ENCODE measurements around the gene CHPT1.

GRCh38 chr12:101671157-101671791 is 26.2 kb upstream of the CHPT1 start:
- TF ChIP-seq CTCF (IDR thresholded peaks at IDR 0.05; ENCODE audit: low read depth, low read length): no peak
- no peak for TF ChIP-seq POLR2A (IDR thresholded peaks at IDR 0.05; ENCODE audit: extremely low read depth, insufficient read length)
- no peak for TF ChIP-seq MAX (IDR thresholded peaks at IDR 0.05; ENCODE audit: low read depth, low read length)
- TF ChIP-seq MYC (IDR thresholded peaks at IDR 0.05; ENCODE audit: low read depth, low read length): no peak

Measured in NB4 (cell line).